GM19397 (cell line): ENCODE data around the gene ST8SIA1.
"Not testable (repeated sequence)": the region's sequence is repeated elsewhere in the genome, so short reads cannot be mapped to it uniquely, and the experiment has no call there.

Experiments used
- ATAC-seq: cut with Tn5 transposase; IDR thresholded peaks from one replicate; pipeline ENCODE4 v1.9.1; 2021; ENCODE audit warnings: mild to moderate bottlenecking, moderate library complexity; ENCODE audit not compliant: unreplicated experiment

ST8SIA1 gene, protein sequence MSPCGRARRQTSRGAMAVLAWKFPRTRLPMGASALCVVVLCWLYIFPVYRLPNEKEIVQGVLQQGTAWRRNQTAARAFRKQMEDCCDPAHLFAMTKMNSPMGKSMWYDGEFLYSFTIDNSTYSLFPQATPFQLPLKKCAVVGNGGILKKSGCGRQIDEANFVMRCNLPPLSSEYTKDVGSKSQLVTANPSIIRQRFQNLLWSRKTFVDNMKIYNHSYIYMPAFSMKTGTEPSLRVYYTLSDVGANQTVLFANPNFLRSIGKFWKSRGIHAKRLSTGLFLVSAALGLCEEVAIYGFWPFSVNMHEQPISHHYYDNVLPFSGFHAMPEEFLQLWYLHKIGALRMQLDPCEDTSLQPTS

DNA sequence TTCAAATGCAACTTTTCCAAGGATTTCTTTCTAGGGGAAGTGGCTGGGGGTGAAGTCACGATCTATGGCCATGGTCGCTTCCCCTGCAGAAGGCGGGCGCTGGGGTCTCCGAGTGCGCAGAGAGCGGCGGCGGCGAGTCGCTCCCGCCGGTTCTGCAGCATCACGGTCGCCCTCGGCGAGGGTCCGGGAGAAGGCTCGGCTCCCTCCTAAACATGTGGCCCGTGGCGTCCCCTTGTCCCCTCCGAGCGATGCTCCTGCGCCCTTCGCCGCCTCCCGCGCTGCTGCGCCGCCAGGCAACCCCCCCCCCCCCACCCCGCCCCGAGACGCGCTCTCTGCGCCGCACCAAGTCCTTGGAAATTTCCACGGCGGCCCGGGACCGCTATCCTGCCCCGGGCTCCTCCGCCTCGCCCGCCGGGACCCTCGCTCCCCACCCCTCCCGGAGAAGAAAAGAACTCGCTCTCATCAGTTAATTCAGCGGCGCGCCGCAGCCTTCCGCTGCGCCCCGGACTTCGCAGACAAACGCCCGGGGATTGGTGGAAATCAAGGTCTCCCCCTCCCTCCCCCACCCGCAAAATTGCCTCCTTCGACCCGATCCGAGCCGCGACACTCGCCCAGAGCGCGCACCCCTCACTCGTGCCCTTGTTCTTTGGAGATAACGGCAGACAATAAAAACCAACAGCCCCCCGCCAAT lies at the start of gene ST8SIA1:
Gene ST8SIA1, minus strand, starts transcription at position 298 of the 691 bp plus-strand sequence. CDS start 475 bp downstream, outside the sequence.
- no peak for ATAC-seq

DNA sequence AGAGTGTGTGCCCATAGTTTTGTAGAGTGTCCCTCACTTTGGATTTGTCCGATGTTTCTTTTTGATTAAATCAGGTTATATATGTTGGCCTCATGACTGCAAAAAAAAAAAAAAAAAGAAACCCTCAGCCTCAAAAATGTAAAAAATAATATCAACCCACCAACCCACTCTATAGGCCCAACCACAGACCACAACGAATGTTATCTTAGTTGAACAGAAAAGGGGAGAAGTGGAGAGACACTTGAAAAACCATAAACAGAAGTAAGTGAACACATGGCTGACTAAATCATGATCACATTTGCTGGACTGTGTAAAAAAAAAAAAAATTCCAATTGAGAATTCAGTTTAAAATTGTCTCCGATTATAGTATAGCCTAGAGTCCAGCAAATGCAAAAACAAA lies 45.5 kb upstream of the ST8SIA1 start:
- no peak for ATAC-seq

DNA sequence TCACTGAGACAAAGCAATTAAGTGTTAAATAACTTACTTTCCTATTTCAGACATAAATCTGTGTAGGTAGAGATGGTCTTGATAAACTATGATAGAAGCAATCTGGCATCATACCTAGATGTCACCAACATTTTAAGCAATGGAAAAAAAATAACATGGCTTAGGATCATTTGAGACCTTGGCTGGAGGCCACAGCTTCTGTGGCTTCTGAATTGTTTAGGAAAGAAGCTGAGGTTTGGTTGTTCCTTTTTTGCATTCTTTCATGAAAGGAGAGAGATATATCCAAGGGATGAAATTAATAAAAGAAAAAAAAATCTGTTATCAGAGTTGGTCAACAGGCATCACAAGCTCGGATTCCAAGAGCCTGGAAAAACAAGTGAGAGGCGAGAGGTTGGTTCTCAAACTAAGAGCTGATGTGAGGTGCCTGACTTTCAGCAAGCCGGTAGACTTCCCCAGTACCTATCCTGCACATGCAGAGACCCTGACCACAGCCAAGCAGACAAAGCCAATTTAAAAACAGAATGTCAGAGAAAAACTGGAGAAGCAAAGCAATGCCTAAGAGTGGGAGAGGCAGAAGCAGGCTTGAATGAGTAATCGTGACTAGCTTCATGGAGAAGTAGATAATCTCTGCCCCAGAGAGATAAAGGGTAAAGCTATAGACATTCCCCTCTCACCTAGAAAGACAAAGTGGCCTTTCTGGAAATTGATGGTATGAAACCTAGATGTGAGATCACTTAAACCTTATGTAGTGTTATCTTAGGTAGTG lies 43.4 kb upstream of the ST8SIA1 start:
- ATAC-seq, result no peak

DNA sequence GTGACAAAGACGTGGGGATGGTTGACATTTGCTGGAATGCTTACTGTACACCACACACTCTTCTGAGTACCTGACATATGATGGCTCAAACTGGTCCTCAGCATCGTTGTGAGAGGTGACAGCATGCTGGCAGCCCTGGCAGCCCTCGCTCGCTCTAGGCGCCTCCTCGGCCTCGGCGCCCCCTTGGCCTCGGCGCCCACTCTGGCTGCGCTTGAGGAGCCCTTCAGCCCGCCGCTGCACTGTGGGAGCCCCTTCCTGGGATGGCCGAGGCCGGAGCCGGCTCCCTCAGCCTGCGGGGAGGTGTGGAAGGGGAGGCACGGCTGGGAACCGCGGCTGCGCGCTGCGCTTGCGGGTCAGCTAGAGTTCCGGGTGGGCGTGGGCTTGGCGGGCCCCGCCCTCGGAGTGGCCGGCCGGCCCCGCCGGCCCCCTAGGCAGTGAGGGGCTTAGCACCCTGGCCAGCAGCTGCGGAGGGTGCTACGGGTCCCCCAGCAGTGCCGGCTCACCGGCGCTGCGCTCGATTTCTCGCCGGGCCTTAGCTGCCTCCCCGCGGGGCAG lies 42.2 kb upstream of the ST8SIA1 start:
- not testable (repeated sequence) for ATAC-seq

DNA sequence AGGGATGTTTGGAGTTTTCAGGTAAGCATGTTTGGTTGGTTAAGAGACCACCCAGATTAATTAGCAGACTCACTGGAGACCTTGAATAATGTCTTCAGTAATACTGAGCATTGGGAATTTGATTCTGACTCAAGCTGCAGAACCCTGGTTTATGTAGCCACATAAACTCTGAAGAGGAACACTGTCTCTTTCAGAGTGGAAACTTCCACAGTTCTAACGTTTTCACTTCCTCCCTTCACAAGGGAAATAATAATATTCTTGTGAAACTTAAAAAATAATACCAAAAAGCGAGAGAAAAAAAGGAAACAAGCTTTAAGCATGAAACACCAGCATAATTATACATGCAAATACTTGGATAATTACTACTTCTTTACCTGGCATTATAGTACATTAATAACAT lies 40.0 kb upstream of the ST8SIA1 start:
- no peak for ATAC-seq

DNA sequence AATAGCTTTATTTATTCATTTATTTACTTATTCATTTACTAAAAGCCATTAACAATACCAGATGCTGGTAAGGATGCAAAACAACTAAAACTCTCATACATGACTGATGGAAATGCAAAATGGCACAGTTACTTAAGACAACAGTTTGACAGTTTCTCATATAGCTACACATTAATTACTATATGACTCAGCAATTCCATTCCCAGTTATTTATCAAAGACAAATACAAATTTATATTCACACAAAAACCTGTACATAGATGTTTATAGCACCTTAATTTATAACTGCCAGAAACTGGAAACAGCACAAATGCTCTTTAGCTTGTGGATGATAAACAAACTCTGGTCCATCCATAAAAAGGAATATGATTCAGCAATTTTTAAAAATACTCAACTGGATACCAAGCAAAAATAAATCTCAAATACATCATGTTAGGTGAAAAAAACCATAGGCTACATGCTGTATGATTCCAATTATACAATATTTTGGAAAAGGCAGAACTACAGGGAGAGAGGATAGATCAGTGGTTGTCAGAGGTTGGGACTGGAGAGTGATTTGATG lies 37.9 kb upstream of the ST8SIA1 start:
- ATAC-seq, result no peak

DNA sequence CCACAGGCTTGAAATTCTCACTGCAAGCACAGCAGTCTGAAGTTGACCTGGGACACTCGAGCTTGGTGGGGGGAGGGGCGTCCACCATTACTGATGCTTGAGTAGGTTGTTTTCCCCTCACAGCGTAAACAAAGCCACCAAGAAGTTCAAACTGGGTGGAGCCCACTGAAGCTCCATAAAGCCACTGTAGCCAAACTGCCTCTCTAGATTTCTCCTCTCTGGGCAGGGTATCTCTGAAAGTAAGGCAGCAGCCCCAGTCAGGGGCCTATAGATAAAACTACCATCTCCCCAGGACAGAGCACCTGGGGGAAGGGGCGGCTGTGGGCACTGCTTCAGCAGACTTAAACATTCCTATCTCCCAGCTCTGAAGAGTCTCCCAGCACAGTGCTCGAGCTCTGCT lies 31.7 kb upstream of the ST8SIA1 start:
- ATAC-seq, result no peak

DNA sequence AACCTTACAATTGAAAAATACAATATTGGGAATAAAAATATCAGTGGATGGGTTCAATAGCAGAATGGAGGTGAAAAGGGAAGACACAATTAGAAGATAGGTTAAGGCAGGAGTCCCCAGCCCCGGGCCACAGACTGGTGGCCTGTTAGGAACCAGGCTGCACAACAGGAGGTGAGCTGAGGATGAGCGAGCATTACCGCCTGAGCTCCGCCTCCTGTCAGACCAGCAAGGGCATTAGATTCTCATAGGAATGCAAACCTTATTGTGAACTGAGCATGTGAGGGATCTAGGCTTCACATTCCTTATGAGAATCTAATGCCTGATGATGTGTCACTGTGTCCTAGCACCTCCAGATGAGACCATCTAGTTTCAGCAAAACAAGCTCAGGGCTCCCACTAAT lies 27.3 kb upstream of the ST8SIA1 start:
- no peak for ATAC-seq

DNA sequence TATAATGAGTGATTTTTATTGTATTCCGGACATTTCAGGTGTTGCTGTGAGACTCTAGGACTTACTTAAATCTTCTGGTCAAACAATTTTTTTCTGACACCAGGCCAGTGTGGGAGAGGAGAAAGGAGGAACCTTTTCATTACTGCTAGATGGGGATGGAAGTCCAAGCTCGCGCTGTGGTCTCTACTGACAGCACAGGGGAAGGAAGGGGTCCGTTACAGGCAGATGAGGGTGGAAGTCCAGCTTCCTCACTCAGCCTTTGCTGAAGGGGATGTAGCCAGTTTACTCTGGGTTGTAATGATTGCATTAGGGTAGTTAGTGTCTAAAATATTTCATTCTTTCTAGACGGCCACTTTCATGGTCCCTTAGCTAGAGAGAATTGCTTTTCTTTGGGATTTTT lies 26.3 kb upstream of the ST8SIA1 start:
- ATAC-seq, result no peak

DNA sequence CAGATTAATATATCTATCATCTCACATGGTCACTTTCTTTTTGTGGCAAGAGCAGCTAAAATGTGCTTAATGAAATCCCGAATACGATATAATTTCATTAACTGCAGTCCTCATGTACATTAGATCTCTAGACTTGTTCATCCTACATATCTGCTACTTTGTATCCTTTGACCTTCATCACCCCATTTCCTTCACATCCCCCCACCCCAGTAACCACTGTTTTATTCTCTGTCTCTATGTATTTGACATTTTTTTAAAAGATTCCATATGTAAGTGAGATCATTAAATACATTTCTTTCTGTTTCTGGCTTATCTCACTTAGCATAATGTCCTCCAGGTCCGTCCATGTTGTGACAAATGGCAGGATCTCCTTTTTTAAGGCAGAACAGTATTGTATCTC lies 23.0 kb upstream of the ST8SIA1 start:
- ATAC-seq, result no peak

DNA sequence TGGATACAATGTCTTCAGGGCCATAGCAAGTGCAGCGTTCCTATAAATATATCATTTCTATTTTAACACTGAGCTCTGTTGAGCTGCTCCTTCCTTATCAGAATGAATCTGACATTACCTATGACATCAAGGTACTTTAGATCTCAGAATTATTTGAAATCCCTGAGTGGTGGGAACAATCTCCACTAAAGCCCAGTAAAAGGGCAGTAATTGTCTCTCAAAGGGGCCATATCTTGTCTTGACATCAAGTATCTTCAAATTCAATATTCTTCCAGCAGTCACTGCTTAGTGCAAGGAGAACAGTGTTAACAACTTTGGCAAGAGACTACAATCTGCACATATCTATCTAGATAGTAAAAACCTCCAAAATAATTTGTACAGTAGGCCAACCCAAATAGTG lies 21.7 kb upstream of the ST8SIA1 start:
- ATAC-seq, result no peak

DNA sequence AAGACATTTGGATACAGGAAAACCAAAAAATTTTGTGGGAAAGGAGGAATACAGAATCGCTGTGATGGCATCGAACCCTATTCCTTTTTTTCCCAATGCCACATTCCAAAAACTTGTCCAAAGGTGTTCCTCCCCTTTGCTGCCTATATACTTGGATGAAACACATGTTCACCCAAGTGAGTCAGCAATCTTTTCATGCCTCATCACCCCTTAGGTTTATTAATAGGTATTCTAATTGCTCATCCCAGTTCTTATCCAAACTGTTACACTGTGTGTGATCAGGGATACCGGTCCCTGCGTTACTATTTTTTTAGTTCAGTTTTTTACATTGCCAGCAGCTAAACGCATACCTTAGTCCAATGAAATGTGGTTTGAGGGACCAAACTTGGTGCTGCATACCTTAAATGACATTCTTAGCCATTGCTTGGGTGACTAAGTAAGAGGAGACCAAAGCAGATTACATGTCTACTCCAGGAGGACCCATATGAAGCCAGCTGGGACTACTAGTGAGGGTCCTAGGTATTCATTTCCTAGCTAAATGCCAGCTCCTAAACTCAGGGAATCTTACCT lies 20.6 kb upstream of the ST8SIA1 start:
- no peak for ATAC-seq

DNA sequence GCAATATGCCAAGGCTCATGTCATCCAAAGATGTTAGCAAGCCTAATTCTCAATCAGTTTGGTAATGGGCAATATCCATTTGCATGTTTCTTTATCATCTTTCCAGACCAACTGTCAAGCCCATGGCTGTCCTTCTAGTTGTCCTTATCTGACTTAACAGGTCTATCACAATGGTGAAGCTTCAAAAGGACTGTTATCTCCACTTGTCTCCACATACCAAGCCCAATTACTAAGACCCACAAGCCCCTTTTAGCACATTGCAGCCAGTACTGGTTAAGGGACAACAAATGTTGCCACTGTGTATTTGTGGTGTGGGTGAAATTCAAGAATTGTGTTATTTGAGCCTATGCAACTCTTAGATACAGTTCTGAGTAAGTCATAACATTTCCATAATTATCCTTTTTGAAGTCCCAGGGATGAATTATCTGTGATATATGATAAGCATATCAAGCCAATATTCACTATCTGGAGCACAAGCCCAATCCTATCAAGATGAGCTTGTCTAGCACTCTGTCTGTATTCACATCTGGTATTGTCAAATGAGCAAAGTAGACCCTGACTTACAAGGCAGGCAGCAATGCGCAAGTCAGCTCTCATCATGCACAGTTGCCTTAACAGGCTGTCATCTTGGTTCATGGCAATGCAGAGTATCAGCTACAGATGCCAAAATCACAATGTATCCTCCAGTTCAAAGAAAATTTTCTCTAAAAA lies 19.3 kb upstream of the ST8SIA1 start:
- ATAC-seq, result no peak

DNA sequence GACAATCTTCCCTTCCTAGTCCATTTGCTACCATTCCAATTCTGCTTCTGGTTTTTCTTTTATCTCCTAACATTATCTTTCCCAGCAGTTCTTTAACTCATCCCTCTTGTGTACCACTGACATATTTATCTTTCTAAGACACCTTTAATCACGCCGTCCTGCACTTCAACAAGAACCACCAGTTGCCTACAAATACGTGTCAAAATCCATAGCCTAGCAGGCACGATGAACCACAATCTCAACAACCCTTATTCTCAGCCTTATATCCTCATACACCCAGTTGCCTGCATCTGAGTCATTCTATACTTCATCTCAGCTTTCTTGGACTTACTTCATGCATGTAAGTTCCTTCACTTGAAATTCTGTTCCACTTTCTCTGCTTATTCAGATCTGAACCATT lies 16.4 kb upstream of the ST8SIA1 start:
- ATAC-seq, result no peak

DNA sequence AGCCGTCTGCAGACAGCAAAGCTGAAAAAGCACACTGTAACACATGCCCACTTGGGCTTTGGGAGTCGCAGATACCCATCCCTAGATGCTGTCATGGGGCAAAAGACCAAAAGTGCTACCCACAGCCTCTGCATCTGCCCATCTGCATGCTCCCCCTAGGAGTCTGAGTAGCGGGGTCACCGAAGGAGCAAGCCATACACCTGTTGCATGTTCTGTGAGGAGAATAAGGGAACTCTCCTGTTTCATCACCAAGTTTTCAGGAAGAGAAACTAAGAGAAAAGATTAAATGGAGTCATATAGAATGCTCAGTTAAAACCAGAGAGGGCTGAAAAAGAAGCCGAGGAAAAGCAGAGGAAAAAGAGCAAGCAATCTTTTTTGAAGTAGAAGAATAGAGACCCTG lies 13.7 kb upstream of the ST8SIA1 start:
- ATAC-seq, result no peak

DNA sequence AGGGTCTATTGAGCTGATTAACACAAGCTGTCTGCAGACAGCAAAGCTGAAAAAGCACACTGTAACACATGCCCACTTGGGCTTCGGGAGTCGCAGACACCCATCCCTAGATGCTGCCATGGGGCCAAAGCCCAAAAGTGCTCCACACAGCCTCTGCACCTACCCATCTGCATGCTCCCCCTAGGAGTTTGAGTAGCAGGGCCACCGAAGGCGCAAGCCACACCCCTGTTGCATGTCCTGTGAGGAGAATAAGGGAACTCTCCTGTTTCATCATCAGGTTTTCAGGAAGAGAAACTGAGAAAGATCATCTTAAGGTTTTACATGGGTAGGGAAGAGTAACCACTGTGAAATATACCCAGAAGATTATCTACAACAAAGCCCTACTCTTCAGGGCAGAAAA lies 5.6 kb upstream of the ST8SIA1 start:
- ATAC-seq, result no peak

DNA sequence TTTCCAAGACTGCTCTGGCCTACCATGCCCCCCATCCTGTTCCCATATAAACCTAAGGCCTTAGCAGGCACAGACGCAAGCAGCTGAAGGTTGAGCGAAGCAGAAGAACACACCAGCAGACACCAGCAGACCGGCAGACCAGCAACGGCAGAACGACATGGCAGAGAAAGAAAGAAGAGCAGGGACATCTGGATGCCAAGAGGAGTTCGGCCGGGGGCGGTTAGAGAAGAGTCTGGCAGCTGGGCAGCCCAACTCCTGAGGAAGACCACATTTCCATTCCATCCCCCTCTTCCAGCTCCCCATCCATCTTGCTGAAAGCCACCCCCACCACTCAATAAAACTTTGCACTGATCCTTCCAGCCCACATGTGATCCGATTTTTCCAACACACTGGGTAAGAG lies 5.2 kb upstream of the ST8SIA1 start:
- ATAC-seq, result no peak

DNA sequence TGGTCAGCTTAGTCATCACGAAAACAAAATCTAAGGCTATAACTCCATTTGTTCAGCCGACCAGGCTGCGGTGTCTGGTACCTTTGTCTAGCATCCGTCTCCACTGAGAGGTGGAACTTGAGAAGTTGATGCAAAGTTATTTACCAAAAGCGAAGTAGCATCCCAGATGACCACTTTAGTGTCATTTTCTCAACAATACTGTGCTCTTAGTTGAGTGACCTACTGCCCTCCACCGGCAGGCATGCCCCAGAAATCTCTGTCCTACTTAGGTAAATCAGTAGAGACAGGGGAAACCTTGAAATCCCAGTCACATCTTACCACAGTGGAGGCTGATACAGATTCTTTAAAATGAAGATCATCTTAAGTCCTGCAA lies 1.3 kb upstream of the ST8SIA1 start:
- ATAC-seq, result no peak

DNA sequence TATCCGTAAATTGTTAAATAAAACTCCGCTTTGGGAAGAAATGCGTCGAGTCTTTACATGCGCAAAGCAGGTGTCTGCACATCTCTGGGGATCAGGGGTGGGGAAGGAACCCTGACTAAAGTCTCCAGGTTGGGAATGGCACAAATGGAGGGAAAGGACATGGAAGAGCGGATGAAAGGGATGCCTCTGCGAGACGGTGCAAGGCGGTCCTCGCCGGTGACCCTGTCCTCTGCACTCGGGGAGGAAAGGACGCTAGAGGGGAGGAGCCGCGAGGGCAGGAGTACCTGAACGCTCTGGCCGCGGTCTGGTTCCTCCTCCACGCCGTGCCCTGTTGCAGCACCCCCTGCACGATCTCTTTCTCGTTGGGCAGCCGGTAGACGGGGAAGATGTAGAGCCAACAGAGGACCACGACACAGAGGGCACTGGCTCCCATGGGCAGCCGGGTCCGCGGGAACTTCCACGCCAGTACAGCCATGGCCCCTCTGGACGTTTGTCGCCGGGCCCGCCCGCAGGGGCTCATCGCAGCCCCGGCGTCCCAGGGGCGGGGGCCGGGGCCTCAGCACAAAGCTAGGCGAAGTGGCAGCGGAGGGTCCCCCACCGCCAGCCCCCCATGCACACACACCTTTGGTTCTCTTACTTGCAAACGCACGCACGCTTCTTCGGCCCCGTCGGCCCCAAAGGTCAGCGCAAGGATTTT lies 646 bp downstream of the ST8SIA1 start:
- no peak for ATAC-seq
